ENCODE results near the gene IQCH.

DNA sequence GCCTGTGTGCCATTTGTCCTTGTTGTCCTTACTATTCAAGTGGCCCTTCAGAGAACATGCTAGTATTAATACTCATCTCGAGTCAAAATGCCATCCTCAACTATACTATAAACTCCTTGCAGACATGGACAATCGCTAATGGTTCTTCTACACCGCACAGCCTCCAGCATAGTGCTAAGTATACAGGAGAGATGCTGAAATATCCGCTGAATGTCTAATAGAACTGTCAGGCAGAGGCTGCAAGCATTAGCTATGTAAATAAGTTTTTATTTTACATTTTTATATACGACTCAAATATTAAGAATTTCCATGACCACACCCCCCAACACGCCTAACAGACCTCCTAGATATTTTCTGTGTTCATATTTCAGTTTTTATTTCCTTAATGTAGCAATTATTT lies 39.5 kb upstream of the IQCH start:
- TF ChIP-seq, protein P1, sequence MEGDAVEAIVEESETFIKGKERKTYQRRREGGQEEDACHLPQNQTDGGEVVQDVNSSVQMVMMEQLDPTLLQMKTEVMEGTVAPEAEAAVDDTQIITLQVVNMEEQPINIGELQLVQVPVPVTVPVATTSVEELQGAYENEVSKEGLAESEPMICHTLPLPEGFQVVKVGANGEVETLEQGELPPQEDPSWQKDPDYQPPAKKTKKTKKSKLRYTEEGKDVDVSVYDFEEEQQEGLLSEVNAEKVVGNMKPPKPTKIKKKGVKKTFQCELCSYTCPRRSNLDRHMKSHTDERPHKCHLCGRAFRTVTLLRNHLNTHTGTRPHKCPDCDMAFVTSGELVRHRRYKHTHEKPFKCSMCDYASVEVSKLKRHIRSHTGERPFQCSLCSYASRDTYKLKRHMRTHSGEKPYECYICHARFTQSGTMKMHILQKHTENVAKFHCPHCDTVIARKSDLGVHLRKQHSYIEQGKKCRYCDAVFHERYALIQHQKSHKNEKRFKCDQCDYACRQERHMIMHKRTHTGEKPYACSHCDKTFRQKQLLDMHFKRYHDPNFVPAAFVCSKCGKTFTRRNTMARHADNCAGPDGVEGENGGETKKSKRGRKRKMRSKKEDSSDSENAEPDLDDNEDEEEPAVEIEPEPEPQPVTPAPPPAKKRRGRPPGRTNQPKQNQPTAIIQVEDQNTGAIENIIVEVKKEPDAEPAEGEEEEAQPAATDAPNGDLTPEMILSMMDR (IDR thresholded peaks at IDR 0.05): no peak
- no peak for TF ChIP-seq EP300 (IDR thresholded peaks at IDR 0.05)

All from tibial nerve (tissue), 4 donors.